ENCODE data around the gene ST8SIA3. TPM values are rescaled to one million over a fixed set of nuclear protein-coding genes. Genes with fewer than 3 reads are reported as not detected.
"Not testable (repeated sequence)": the region's sequence is repeated elsewhere in the genome, so short reads cannot be mapped to it uniquely, and the experiment has no call there.

The ST8SIA3 gene
- polyA plus RNA-seq, 1 donor, result 0.06 TPM

DNA sequence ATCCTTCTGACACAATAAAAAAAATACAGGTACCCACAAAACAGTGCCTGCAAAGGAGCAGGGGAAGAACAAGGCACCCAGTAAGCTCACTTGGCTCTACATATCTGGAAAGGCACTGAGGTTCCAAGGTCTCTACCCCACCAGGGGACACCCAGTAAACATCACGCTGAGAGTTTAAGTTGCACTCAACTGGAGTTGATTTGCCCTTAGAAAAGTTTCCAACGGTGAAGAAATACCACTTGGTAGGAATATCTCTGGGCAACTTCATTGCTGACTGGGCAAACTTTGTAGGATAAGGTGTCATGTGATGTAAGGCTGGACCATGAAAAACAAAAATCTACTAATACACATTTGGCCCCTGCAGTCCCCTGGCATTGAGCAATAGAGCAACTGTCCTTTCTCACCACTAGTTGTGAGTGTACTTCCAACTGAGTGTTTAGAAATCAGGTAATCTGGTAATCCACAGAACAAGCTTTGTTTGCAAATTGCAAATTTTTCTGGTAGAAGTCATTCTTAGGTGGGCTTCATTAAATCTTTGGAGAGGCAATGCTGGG, 14.2 kb downstream of the ST8SIA3 start:
- no peak for DNase-seq

DNA sequence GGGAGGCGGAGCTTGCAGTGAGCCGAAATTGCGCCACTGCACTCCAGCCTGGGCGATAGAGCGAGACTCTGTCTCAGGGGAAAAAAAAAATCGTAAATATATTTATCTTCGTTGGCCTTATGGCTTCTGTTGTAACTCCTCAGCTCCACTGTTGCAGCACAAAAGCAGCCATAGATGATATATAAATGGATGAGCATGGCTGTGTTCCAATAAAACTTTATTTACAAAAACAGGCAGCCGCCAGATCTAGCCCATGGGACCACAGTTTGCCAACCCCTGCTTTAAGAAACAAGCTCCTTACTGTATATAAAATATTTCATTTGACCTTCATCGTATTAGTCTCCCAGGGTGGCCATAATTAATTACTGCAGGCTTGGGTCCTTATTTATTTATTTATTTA, 20.1 kb downstream of the ST8SIA3 start:
- no peak for DNase-seq

GRCh38 chr18:57373017-57373416, 20.7 kb downstream of the ST8SIA3 start:
- DNase-seq, result no peak

GRCh38 chr18:57376503-57376902, 24.1 kb downstream of the ST8SIA3 start:
- no peak for DNase-seq

DNA sequence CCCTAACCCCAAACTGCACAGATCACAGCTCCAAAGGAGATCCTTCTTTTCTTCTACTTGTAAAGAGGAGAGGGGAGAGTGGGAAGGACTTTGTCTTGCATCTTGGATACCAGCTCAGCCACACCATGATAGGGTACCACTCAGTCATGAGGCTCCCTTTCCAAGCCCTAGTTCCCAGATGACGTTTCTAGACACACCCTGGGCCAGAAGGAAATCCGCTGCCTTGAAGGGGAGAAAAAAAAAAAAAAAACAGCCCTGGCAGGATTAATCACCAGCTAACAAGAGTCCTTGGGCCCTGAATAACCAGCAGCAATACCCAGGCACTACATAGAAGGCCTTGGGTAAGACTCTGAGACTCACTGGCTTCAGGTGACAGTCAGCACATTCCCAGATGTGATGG, 36.9 kb downstream of the ST8SIA3 start:
- DNase-seq, result no peak

DNA sequence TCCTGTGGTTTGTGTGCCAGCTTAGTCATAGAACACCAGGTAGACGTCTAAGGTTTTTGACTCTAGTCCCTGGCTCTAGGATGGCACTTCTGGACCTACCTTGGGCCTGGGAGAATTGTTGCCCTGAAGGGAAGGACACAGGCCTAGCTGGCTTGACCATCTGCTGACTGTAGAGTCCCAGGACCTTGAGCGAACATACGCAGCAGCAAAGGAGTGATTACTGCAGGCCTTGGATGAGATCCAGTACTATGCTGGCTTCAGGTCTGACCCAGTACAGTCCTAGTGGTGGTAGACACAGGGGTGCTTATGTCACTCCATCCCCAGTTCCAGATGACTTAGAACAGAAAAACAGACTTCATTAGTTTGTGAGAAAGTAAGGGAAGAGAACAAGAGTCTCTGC, 37.7 kb downstream of the ST8SIA3 start:
- no peak for DNase-seq

DNA sequence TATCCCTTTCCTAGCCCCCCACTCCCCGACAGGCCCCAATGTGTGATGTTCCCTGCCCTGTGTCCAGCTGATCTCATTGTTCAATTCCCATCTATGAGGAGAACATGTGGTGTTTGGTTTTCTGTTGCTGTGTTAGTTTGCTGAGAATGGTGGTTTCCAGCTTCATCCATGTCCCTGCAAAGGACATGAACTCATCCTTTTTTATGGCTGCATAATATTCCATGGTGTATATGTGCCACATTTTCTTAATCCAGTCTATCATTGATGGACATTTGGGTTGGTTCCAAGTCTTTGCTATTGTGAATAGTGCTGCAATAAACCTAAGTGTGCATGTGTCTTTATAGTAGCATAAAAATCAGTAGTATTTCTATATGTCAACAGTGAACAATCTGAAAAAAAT, 42.4 kb downstream of the ST8SIA3 start:
- not testable (repeated sequence) for DNase-seq

DNA sequence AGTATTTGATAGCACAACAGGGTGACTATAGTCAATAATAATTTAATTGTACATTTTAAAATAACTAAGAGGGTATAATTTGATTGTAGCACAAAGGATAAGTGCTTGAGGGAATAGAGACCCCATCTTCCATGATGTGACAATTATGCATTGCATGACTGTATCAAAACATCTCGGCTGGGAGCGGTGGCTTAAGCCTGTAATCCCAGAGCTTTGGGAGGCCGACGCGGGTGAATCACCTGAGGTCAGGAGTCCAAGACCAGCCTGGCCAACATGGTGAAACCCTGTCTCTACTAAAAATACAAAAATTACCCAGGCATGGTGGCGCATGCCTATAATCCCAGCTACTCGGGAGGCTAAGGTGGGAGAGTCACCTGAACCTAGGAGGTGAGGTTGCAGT, 44.5 kb downstream of the ST8SIA3 start:
- not testable (repeated sequence) for DNase-seq

DNA sequence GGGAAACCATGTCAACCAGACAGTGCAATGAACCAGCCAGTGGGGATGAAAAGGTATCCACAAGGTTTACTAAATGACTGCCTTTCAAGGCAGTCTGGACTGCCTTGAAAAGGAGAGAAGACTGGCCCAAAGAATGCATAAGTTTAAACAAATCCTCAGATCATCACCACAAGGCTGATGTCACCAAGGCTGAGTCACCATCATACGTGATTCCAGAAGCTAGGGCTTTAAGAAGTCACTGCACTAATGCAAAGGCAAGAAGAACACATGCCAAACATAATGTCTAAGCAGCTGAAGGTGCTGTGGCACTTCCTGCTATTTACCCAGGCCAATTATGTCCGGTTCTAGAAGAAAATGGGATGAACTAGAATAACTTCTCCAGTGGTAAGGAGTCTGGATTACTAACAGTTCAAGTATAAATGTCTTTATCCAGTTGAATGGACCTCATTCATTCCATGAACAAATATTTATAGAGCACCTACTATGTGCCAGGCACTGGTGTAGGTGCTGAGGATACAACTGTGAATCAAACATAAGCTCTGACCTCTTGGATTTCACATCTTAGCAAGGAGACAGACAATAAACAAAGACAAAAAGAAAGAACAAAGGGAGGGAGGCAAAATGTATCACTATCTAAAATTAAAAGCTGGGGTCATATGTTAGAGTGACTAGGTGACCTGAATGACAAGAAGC, 45.2 kb downstream of the ST8SIA3 start:
- DNase-seq, result no peak

DNA sequence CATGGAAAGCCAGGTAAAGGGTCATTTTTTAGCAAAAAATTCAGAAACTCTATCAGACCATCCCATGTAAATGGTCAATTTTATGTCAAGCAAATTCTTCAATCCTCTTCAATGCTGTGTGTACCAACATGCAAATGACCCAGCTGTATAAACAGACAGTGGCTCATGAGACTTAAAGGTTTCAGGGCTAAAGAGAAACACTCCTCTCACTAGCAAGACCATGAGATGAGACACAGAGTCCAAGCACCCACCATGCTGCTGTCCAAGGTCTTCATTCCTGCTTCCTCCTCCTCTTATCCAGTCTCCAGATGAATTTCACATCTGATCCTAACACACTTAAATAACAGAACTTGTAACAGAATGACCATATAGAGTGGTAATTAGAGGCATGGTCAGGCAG, 52.0 kb downstream of the ST8SIA3 start:
- no peak for DNase-seq

DNA sequence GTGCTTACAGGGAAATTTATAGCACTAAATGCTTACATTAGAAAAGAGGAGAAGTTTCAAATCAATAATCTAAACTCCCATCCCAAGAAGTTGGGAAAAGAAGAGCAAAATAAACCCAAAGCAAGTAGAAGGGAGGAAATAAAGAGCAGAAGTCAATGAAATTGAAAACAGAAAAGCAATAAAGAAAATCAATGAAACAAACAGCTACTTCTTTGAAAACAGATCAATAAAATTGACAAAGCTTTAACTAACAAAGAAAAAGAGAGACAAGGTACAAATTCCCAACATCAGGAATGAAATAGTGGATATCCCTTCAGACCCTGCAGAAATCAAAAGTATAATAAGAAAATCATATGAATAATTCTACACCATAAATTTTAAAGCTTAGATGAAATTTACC, 57.3 kb downstream of the ST8SIA3 start:
- DNase-seq, result no peak

- DNase-seq, result no peak
These were observed 58.4 kb downstream of the ST8SIA3 start for GRCh38 chr18:57410749-57411148.

- DNase-seq, result no peak
These were observed 64.2 kb downstream of the ST8SIA3 start for GRCh38 chr18:57416542-57416941.

Other genes starting within 250 kb of the ST8SIA3 start
- gene BOD1L2, start 205.5 kb upstream of the ST8SIA3 start, polyA plus RNA-seq (ENCODE audit: insufficient read length), result not detected
- 0.79 TPM for gene ONECUT2, start 82.8 kb downstream of the ST8SIA3 start, polyA plus RNA-seq (ENCODE audit: insufficient read length)
- gene FECH, start 234.1 kb downstream of the ST8SIA3 start, polyA plus RNA-seq (ENCODE audit: insufficient read length), result 20.3 TPM

Measured in hindlimb muscle (tissue), 1 donor.